Activated naive CD4-positive, alpha-beta T cell (primary cell): ENCODE results near the gene TEX22.

ENCODE experiments used
- DNase-seq, 4 experiments: peaks; one replicate each; lab custom pipeline; 2025; lab: John Stamatoyannopoulos, UW

TEX22 gene

DNA sequence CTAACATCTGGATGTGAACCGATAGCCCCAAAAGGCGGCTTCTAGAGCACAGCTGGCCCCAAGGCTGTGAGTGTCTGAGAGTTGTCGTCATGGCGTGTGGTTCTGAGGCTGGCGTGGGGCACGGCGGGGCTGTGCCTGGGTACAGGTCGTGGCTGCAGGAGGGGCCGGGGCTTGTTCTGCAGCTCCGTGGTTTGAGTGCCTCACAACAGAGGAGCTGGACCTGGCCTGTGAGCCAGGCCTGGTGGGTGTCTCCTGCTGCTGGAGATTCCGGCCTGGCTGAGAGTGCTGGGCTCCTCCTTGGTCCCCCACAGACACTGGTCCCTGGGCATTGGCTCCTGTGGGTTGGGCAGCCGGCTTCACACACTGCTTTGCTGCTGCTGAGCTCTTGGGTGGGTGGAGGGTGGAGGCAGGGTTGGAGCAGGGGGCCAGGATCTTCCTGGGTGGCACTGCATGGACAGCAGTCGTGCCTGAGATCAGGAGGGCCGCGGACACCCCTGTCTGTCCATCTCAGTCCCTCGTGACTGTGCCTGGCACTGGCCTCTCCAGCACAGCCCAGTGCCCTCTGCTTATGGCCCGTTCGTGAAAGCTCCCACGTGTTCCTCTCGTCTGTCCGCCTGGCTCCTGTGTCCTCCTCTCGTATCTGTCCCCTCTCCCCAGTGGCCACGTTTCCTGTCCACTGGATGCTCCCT lies 31.8 kb upstream of the TEX22 start:
- DNase-seq, result no peak

DNA sequence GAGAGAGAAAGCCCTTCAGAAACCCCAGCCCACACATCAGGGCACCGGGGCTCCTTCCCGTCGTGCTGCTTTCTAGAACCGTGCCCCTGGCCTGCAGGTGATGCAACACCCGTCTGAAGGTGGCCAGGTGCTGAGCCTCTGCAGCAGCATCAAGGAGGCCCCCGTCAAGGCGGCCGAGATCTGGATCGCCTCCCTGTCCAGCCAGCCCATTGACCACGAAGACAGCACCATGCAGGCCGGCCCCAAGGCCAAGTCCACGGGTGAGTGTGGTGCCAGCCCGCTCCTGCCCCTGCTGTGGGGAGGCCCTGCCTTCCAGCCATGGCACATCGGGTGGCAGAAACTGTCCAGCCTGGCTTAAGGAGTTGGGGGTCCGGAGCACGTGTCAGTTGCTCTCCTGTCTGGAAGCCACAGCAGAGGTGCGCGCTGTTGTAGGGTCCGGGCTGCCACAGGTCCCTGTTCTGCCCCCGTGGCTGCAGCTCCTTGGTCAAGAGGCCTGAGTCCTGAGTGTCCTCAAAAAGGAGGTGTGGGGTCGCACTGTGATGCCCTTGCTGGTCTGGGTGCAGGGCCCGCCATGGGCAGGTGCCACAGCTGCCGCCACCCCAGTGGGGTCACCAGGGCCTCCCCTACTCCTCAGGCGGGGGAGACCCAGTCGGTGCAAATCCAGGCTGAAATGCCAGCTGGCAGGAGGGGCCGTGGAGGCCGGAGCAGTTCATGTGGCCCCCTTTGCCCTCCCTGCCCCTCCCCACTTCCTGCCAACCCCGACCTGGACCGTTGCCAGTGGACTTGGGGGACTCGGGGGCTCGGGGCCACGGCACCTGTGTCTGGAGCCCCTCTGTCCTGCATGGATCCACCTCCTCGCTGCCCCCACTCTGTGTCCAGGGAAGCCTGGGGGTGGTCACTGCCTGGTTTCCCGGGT lies 31.0 kb upstream of the TEX22 start:
- DNase-seq, result no peak

GRCh38 chr14:105368032-105368417 lies 30.3 kb upstream of the TEX22 start:
- no peak for DNase-seq

GRCh38 chr14:105368426-105368825 lies 29.9 kb upstream of the TEX22 start:
- DNase-seq, result no peak

GRCh38 chr14:105368910-105369652 lies 29.3 kb upstream of the TEX22 start:
- no peak for DNase-seq

DNA sequence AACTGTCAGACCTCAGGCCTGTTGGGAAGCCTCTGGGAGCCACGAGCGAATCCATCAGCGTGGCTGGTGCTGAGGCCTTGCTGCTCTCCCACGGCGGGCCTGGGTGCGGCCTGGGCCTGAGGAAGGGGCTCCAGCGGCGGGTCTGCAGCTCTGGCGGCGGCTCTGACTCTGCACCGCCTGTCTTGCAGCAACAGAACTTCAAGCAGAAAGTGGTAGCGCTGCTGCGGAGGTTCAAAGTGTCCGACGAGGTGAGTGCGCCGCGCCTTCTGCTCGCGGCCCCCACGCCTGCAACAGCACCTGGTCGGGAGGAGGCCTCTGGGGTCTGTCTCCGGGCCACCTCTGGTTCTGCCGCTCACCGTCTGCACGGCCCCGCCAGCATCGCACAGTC lies 28.7 kb upstream of the TEX22 start:
- no peak for DNase-seq

DNA sequence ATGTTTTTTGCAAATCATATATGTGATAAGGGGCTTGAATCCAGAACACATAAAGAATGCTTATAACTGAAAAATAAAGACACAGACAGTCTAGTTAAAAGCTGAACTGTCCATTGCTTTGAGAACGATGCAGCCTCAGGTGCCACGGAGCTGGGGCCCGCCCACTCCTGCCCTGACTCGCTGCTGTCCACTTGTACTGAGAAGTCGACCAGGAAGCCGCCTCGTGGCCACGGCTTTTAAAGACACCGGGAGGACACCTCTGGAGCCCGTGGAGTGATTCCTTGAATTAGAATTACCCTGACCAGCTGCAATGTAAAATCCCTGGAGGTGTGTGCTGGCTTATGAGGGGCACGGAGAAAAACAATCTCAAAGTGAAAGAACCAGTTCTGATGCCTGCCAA lies 23.9 kb upstream of the TEX22 start:
- no peak for DNase-seq

DNA sequence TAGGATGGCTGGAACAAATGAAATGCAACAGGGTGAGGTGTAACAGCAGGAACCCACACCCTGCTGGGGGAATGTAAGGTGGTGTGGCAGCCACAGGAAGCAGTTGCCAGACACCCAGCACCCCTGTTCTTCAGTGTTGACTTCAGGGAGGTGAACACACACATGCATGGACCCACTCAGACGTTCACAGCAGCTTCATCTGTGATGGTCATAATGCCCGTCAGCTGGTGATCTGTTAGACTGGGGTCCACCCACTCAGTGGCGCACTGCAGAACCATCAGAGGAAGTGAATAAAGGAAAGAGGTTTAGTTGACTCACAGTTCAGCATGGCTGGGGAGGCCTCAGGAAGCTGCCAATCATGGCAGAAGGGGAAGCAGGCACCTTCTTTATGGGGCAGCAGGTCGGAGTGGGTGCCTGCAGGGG lies 22.7 kb upstream of the TEX22 start:
- DNase-seq, result no peak

DNA sequence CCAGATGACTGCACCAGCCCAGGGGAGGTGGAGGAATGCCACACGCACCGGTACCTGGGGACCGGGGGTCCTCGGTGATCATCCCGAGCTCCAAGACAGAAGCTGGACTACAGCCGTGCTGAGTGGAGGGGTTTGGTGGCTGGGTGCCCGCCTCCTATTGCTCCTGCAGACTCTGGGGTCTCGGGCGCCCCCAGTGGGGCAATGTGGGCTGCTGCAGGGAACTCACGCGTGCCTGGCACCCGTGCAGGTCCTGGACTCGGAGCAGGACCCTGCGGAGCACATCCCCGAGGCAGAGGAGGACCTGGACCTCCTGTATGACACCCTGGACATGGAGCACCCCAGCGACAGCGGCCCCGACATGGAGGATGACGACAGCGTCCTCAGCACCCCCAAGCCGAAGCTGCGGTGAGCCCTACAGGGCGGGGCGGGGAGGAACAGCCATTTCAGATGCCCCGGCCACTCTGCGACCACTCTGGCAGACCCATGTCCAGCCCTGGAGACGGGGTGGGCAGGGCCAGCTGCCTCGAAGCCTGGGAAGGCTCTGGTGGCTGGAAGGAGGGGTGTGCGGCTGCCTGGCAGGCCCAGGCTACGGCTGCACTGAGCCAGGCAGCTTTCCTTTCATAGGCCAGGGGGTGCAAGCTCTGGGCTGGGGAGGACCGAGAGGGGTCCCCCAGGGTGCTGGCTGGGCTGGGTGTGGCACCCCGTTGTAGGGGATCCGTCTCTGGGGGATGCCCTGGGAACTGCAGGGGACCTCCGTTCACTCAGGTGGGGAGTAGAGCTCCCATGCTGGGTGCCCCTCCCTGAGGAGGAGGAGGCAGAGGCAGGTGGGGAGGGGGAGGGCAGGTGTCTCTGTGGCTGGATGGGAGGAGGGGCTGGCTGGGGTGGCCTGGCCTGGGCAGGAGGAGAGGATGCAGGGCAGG lies 21.6 kb upstream of the TEX22 start:
- no peak for DNase-seq

DNA sequence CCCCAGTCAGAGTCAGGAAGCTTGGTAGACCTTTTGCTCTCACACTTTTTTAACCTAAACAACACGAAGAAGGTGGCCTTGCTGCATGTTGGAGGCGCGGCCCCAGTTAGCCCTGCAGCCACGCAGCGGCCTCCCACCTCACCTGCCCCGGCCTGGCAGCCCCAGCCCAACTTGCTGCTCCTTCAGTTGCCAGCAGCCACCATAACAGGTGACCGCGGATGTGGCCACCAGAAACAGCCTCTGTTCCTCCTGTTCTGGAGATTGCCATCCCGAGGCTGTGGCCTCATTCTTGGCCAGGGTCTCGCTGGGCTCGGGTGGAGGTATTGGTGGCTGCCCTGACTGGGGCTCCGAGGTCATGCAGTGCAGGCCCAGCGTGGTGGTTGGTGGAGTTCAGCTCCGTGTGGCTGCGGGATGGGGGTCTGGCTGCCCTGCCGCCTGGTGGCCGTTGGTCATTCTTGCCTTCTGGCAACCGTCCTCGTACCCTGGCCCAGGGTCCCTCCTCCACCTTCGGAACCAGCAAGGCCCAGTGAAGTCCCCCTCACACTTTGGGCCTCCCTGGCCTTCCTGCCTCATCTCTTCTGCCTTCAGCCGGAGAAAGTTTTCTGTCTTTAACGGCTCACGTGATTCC lies 20.7 kb upstream of the TEX22 start:
- no peak for DNase-seq

DNA sequence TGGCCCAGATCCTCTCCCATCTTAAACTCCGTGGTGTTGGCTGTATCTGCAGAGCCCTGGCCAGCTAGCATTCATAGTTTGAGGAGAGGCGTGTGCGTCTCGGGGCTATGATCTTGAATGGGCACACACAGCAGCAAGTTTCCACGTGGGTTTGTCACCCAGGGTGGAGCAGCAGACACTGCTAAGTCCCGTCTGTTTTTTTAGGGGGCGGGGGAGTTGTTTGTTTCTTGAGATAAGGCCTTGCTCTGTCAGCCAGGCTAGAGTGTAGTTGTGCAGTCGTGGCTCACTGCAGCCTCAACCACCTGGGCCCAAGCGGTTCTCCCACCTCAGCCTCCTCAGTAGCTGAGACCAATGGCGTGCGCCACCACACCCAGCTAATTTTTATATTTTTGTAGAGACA lies 20.1 kb upstream of the TEX22 start:
- no peak for DNase-seq

DNA sequence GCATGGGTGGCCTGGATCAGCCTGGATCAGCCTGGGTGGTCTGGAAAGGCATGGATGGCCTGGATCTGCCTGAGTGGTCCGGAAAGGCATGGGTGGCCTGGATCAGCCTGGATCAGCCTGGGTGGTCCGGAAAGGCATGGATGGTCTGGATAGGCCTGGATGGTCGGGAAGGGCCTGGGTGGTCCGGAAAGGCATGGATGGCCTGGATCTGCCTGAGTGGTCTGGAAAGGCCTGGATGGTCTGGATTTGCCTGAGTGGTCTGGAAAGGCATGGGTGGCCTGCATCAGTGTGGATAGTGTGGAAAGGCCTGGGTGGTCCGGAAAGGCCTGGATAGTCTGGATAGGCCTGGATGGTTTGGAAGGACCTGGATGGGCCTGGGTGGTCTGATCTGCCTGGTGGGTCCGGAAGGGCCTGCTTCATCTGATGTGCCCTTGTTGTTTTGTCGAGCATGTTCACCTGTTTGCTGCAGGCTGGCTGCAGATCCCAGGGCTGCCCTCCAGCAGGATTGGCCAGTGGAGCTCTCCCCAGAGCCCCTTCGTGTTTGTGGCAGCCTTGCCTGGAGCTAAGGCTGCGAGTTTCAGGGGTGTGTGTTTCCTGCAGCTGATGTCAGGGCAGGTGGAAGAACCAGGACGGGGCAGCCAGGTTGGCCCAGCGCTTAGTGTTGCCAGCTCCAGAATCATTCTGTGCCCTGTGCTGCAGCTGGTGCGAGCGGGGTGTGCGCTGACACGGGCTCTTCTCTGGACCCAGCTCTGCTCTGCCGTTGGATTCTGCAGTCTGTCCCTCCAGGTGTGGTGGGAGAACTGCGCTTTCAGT lies 19.3 kb upstream of the TEX22 start:
- DNase-seq, result no peak

DNA sequence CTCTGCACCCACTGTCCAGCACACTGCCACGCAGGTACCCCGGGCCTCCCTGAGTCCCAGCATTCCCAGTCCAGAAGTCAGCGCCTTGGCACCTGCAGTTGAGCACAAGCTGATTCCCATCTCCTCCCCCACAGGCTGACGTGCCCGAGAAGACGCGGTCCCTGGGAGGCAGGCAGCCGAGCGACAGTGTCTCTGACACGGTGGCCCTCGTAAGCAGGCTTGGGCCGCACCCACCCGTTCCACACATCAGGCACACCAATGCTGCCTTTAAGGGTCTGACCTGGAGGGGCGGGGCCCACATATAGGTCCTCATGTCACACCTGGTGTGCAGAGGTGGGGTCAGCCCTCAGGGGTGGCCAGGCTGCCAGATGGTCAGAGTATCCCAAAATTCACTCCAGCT lies 18.4 kb upstream of the TEX22 start:
- no peak for DNase-seq

- DNase-seq, result no peak
Observed at GRCh38 chr14:105380756-105381155, 17.6 kb upstream of the TEX22 start.

DNA sequence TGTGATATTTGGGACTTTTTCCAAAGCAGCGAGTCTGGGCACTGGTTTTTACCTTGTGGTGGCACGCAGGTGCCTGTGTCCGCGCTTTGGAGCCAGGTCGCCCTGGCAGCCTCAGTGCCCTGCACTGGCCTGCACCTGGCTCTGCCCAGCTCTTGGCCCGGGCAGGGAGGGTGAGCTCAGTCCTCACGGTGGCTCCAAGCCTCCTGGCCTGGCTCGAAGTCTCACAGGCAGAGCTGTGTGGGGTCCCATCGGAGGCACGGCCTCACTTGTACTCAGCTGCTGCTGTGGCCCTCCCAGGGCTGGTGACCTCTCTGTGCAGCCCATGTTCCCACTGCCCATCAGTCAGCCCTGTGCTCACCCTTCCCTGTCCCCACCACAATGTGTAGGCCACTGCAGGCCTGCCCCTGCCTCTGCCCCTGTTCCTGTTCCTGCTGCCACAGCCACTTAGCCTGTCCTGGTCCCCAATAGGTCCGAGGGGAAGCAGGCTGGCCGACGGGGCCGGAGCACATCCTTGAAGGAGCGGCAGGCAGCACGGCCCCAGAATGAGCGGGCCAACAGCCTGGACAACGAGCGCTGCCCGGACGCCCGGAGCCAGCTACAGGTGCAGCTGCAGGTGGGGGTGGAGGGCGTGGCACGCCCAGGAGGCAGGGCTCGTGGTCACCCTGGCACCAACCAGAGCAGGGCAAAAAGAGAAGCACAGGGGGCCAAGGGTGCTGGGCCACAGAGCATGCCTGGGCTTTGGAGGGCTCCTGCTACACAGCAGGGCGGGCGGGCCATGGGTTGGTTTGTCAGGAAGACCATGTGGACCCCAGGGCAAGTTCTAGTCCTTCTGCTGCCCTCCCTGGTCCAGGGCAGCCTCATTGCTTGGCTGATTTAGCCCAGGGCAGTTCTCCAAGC lies 16.6 kb upstream of the TEX22 start:
- no peak for DNase-seq

- DNase-seq, result no peak
Observed at GRCh38 chr14:105382343-105383082, 15.8 kb upstream of the TEX22 start.

- no peak for DNase-seq
Observed at GRCh38 chr14:105383083-105383730, 15.1 kb upstream of the TEX22 start.

DNA sequence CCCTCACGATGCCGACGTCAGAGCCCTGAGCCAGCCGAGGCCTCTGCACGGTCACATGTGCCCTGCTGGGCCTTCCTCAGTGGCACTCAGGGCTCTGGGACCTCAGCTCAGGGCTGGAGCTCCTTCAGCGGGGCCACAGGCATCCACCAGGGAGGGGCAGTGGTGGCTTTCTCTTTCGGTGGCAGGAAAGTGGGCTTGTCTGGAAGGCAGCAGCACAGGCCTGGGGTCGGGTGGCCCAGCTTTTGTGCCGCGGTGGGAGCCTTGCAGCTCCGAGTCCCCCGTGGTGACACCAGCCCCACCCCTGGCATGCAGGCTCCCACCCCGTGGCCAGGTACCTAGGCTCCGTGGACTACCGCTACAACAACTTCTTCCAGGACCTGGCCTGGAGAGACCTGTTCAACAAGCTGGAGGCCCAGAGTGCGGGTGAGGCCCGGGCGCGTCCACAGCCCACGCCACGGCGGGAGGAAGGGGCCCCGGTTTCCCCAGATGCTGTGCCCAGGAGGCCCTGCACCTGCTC lies 14.2 kb upstream of the TEX22 start:
- DNase-seq, result no peak
